ENCODE results near the gene SUMF1.

SUMF1 gene

DNA sequence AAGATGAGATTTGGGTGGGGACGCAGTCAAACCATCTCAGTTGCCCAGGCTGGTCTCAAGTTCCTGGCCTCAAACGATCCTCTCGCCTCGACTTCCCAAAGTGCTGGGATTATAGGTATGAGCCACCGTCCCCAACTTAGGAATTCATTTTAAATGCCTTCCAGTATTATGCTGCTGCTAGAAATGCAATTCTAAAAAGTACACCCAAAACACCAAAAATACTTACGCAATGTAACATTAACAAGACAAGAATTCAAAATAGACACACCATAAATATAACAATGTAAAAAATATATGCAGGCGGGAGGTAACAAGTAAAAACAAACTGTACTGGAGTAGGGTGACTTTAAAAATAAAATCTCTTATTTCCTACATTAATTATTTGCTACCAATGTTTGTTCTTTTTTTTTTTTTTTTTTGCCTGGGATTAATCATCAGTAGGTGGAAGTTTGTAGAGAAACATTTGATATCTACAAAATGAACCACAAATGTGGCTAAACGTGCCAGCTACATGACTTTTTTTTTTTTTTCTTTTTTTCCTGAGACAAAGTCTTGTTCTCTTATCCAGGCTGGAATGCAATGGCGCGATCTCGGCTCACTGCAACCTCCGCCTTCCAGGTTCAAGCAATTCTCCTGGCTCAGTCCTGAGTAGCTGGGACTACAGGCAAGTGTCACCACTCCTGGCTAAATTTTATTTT is 107.1 kb downstream of the SUMF1 start:
- TF ChIP-seq, protein P1, sequence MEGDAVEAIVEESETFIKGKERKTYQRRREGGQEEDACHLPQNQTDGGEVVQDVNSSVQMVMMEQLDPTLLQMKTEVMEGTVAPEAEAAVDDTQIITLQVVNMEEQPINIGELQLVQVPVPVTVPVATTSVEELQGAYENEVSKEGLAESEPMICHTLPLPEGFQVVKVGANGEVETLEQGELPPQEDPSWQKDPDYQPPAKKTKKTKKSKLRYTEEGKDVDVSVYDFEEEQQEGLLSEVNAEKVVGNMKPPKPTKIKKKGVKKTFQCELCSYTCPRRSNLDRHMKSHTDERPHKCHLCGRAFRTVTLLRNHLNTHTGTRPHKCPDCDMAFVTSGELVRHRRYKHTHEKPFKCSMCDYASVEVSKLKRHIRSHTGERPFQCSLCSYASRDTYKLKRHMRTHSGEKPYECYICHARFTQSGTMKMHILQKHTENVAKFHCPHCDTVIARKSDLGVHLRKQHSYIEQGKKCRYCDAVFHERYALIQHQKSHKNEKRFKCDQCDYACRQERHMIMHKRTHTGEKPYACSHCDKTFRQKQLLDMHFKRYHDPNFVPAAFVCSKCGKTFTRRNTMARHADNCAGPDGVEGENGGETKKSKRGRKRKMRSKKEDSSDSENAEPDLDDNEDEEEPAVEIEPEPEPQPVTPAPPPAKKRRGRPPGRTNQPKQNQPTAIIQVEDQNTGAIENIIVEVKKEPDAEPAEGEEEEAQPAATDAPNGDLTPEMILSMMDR (IDR thresholded peaks at IDR 0.05; ENCODE audit: low read depth, low read length), result no peak
- peak in 1 of 2 donors; percentile 52 for DNase-seq (ENCODE audit: low read depth in 2 of 2)
- no peak overlapping the region for H3K4me3 ChIP-seq (replicated peaks in 1 of 2; ENCODE audit: low read depth in 2 of 2, low read length in 2 of 2)

DNA sequence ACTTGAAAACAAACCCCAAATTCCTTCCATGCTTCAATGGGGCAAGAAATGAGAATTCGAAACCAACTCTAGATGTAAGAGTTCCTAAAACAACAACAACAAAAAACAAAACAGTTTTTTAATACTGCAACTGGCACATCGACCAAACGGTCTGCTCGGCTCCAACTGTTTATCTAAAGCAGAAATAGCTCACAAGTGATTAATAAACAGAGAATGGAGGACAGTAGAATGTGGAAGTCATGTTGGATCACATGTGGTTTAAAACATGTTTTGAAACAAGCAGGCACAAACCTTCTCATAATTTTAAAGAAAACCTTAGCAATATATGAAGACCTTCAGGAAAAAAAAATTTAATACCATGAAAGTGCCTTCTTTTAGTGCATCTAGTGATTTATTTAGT is 108.8 kb downstream of the SUMF1 start:
- no peak overlapping the region for H3K4me3 ChIP-seq (replicated peaks in 1 of 2; ENCODE audit: low read depth in 2 of 2, low read length in 2 of 2)
- peak in 1 of 2 donors; percentile 19 for DNase-seq (ENCODE audit: low read depth in 2 of 2)
- TF ChIP-seq, protein P1 (IDR thresholded peaks at IDR 0.05; ENCODE audit: low read depth, low read length), result no peak

DNA sequence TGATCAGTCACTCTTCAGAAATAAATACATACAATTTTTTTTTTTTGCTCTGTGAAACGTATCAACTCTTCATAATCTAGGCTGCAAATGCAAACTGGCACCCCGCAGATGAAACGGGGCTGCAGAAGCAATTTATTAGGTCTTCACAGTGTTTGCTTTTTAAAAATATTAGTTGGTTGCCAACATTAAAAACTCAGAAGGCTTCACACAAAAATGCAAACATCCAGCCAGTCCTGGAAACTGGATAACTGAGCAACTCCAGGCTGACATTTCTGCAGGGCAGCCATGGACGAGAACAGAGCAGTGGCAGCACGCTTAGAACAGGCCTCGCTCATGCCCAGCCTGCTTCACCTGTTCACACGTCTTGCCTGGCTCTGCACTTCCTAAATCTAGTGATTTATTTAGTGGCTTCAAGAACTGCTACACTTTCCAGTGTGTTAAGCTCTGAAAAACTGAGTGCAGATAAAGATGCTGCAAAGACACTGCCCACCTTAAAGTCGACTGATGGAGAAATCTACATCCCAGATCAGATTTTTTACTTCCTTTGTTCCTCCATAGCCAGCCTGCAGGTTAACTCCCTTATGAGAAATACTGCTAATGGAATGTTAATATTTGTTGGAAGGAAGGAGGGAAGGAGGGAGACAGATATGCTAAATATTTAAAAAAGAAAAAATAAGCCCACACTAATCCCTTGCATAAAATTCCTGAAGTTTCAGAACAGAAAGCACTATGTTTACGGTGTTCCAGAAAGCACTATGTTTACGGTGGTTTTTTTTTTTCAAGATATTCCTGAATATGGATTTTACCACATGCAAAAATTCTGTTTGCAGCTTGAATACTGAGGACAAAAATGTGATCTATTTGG is 110.3 kb downstream of the SUMF1 start:
- TF ChIP-seq, protein P1 (IDR thresholded peaks at IDR 0.05; ENCODE audit: low read depth, low read length), result no peak
- no peak for DNase-seq (ENCODE audit: low read depth in 2 of 2)
- H3K4me3 ChIP-seq (replicated peaks in 1 of 2; ENCODE audit: low read depth in 2 of 2, low read length in 2 of 2), result no peak overlapping the region

DNA sequence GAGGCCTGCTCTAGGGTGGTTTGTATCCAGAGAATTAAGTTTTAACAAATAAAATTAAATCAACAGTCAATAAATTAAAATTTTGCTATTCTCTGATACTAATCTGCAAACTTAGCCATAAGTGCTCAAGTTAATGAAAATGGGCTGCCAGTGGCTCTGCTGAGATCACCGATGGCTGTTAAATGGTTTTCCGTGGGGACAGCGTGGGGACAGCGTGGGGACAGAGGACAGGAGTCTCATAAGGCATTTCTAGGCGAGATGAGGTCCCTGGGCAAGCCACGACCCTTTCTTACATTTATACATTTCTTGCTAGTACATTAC is 110.9 kb downstream of the SUMF1 start:
- TF ChIP-seq, protein P1 (IDR thresholded peaks at IDR 0.05; ENCODE audit: low read depth, low read length), result no peak
- no peak overlapping the region for H3K4me3 ChIP-seq (replicated peaks in 1 of 2; ENCODE audit: low read depth in 2 of 2, low read length in 2 of 2)
- no peak for DNase-seq (ENCODE audit: low read depth in 2 of 2)

DNA sequence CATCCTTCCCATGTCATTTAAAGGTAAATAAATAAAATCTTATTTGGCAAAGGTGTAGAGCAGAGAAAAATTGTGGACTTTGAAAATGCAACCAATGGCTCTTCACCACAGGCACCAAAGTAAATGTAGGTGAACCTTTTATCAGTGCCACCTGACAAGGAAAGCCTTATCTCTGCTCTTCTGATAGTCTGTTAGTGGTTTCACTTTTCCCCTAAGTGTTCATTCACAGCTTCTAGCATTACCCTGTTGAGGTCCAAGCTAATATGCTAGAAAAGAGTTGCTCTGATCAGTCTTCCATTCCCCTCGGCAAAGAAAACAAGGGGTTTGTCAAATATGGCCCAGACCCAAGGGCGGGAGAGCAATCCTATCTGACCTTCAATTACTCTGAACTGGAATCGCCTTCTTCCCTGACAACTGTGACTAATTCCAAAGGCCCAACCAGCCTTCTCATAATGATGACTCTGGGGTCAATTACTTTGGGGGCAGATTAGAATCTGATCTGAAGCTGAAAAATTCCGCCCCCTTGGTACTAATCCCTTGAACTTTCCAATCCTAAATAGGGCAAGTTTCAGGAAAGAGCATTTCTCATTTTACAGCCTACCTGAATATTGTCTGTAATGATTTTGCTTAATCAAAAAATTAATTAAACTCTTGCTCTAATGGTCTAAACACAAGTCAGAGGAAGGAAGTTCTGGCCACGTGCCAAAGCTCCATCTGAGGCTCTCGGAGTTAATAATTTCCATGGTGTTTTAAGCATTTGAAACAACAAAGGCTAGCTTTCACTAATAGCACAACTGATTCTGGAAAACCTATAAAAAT is 111.5 kb downstream of the SUMF1 start:
- peak in 1 of 2 donors; percentile 30 for DNase-seq (ENCODE audit: low read depth in 2 of 2)
- TF ChIP-seq, protein P1 (IDR thresholded peaks at IDR 0.05; ENCODE audit: low read depth, low read length), result no peak
- no peak overlapping the region for H3K4me3 ChIP-seq (replicated peaks in 1 of 2; ENCODE audit: low read depth in 2 of 2, low read length in 2 of 2)

DNA sequence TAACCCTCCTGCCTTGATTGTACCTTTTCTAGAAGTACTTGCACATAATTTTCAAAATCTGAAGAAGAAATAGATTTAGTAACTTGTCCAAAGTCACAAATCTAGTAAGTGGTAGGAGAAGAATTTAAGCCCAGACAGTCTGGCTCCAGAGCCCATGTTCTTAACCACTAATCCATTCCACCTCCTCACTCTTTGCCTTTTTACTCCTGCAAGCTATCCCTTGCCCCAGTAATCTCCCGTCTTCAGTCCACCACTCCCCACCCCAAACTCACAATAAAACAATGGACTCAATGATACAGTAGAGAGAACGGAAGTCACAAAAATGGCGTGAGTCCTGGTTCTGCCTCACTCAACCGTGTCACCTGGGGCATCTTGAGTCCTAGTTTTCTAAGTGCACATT is 115.2 kb downstream of the SUMF1 start:
- no peak for DNase-seq (ENCODE audit: low read depth in 2 of 2)
- no peak overlapping the region for H3K4me3 ChIP-seq (replicated peaks in 1 of 2; ENCODE audit: low read depth in 2 of 2, low read length in 2 of 2)
- TF ChIP-seq, protein P1 (IDR thresholded peaks at IDR 0.05; ENCODE audit: low read depth, low read length), result no peak
